OCI-M2 (cell line): ENCODE data around the gene DOK6.
"Not testable (repeated sequence)": the region's sequence is repeated elsewhere in the genome, so short reads cannot be mapped to it uniquely, and the experiment has no call there.

ENCODE experiments used
- DNase-seq: peaks from one replicate; lab custom pipeline; 2025; ENCODE audit not compliant: unreplicated experiment; lab: John Stamatoyannopoulos, UW

DOK6 gene

DNA sequence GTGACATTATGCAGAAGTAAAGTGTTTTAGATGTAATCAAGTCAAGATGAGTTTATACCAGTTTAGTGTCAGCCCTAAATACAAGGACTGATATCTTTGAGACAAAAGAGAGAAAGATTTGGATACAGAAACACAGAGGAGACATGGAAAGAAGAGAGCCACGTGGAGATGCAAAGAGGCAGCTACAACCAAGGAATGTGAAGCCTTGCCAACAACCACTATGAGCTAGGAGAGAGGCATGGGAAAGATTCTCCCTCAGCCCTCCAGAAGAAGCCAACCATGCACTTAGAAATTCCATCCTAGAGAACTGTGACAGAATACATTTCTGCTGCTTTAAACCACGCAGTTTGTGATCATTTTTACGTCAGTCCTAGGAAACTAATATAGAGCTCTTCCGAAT lies 217.2 kb downstream of the DOK6 start:
- no peak for DNase-seq

DNA sequence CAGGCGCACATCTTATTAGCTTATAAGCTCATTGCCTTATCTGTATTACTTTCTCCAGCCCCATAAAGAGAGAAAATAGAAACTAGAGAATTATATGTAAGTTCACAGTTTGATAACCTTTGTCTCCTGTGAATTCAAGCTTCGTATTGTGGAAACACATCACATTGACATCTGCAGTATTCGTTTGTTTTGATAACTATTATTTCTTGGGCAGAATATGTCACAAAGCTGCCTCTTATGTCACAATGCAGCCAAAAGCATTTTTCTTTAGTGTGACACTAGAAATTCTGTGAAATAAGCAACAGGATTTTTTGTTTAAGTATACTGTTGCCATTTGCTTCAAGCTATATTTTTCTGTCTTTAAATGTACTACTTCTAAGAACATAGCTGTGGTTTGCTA lies 221.5 kb downstream of the DOK6 start:
- DNase-seq, result no peak

DNA sequence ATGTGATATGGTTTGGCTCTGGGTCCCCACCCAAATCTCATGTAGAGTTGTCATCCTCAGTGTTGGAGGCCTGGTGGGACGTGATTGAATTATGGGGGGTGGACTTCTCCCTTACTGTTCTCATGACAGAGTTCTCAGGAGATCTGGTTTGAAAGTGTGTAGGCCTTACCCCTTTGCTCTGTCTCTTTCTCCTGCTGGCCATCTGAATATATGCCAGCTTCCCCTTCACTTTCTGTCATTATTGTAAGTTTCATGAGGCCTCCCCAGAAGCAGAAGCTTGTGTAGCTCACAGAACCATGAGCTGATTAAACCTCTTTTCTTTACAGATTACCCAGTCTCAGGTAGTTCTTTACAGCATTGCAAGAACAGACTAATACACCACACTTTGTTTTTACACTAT lies 222.3 kb downstream of the DOK6 start:
- no peak for DNase-seq

- no peak for DNase-seq
Measured at GRCh38 chr18:69626171-69626570, 225.5 kb downstream of the DOK6 start.

DNA sequence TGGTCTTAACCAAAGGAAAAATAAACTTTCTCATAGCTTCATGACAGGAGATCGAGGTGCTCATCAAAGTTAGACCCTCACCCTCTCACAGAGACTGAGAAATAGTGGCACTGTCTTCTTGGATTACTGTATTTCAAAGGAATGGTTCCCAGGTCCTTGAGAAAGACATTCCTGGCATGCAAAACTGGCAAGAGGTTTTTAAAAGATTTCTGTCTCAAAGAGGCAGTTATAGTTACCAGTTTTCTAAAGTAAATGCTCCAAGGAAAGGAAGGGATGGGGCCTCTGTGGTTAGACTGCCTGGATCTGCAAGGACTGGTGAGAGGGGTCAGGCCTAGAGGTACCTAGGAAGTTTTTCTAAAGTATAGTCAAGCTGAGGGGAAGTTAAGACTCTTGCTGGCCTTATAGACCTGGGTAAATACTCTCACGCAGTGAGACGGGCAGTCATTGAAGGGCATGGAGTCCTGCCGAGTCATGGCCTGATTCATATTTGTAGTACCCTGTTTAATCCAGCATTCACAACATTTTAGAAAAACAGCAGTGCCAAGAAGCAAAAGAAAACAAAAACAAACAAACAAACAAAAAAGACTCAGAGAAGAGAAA lies 226.1 kb downstream of the DOK6 start:
- DNase-seq, result no peak

DNA sequence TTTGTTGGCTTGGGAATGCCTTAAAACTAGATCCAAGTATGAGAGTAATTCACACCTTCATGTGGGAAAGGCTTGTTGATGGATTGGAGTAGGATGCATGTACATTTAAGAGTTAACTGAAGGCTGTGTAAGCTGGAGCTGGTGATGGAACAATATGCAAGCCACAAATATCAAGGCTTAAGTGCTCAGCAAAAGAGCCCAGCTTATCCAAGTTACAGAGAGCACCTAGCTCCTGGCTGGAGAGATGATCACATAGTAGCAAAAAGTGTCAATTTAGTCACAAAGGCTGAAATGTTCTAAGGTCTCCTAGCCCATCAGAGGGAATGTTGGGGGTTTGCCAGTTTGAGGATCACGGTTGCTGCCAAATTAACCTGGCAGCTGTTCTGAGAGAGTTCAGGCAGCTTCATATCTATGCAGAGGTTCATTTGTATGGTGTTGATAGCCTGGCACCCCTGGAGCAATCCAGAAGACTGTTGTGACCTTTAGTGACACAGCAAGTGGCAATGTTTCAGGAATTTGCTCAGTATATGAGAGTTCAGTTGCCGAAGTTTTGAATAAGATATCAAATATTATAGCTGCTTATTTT lies 228.2 kb downstream of the DOK6 start:
- no peak for DNase-seq

DNA sequence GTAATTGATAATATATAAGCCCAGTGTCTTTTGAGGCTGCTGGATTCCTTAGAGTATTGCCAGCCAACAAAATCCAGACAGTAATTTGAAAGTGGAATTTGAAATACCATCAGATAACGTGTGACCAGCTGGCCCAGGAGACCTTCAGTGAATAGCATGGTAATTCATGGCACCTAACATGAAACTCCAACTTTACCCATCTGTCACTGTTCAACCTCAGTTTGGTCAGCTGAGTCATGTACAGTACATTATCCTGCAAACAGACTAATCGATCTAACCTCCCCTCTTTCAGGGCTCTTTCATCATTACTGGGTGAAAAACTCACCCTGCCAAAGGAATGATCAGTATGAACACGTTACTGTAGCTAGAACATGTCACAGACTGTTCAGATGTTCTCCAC lies 230.6 kb downstream of the DOK6 start:
- DNase-seq, result no peak

GRCh38 chr18:69635482-69635881 lies 234.8 kb downstream of the DOK6 start:
- no peak for DNase-seq

- no peak for DNase-seq
Measured at GRCh38 chr18:69636529-69637301, 236.0 kb downstream of the DOK6 start.

- DNase-seq, result no peak
Measured at GRCh38 chr18:69638056-69638455, 237.4 kb downstream of the DOK6 start.

- no peak for DNase-seq
Measured at GRCh38 chr18:69647702-69648101, 247.0 kb downstream of the DOK6 start.

DNA sequence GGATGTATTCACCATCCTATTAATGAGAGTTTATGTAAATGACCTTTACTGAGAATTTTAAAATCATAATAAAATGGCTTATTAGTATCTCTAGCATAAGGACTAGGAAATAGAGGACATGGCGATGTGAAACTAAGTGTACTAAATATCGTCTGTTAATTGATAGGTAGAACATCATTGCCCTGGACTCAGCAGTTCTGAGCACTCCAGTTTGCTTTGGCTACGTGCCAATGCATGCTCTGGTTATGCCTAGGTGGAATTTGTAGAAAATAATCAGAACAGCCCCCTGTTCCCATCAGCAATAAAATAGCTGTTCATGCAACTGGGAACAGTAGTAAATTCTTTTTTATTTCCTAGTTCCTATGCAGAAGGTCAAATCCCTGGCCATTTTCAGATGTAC lies 247.8 kb downstream of the DOK6 start:
- no peak for DNase-seq

DNA sequence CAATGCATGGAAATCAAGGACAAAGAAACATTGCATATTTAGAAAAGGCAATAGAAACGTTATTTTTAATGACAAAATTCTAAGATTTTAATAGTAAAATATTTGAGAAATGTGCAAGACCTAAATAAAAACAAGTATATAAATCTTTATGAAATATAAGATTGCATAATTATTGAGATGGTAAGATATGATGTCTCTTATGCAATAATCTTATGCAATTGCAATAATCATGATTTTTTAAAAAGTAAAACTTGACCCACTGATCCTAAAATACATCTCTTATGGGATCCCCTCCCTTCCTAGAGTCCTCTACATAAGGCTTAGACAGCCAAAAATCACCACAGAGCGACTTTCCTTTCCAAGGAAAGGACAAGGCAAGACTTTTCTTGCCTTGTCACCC lies 249.0 kb downstream of the DOK6 start:
- no peak for DNase-seq

- no peak for DNase-seq
Measured at GRCh38 chr18:69651243-69651642, 250.6 kb downstream of the DOK6 start.

DNA sequence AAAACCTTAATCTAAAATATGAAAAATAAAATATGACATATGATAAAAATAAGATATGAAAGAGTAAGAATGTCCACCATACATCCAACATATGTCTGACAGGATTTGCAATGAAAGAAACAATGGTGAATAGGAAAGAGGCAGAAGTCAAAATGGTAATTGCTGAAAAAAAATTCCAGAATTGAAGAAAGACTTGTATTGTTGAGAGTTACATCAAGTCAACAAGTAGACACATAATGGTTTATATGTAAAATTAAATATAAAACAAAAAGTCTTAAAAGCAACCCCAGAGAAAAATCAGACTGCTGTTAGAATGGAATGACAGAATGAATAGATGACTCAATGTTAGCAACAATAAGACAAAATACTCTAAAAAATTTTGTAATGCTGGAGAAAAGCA lies 255.1 kb downstream of the DOK6 start:
- no peak for DNase-seq

GRCh38 chr18:69658103-69658502 lies 257.4 kb downstream of the DOK6 start:
- DNase-seq, result no peak

DNA sequence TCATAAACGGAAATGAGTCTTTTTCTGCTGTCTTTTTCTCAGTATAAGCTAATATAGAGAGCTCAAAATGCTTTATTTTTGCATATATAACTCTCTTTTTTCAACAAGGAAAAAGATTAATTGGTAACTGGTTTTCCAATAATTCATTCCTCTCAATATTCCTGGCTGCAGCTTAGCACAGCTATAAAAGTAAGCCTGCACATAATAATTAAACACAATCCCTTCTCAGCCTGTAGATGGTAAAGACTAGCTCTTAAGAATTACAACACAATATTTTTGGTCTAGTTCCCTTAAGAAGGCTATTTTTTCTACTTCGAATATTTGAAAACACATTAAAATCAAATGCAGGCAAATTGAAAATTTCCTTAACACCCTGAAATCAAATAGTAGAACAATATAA lies 258.0 kb downstream of the DOK6 start:
- DNase-seq, result no peak

GRCh38 chr18:69659142-69659651 lies 258.5 kb downstream of the DOK6 start:
- no peak for DNase-seq

DNA sequence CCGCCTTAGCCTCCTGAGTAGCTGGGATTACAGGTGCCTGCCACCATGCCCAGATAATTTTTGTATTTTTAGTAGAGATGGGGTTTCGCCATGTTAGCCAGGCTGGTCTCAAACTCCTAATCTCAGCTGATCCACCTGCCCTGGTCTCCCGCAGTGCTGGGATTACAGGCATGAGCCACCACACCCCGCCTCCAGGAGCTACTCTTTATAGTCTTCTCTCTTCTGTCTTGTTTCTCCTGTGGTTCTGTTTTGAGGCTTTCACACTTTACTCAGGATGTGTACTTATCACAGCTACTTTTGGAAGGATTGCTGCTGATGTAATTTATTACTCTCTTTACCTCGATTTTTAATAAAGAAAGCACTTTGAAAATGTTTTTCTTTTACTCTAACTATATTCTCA lies 261.4 kb downstream of the DOK6 start:
- not testable (repeated sequence) for DNase-seq

DNA sequence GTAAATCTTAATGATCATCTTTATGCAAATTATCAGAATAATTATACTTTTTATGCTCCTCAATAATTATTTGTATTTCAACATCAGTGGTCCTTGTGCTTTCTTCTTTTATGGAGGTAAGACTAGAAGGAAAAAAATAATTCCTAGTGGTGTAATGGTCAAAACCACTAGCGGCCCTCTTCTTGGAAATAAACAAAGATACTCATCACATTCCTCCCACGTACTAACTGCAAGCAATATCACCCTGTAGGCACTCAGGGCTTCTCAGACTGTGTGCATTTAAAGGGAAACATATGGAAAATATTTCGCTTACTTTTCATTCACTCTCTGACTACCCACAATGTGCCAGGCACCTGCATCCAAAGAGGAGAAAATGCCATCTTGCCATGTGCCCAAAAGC lies 263.7 kb downstream of the DOK6 start:
- DNase-seq, result no peak

- DNase-seq, result no peak
Measured at GRCh38 chr18:69674292-69674877, 273.7 kb downstream of the DOK6 start.

- no peak for DNase-seq
Measured at GRCh38 chr18:69674966-69675365, 274.3 kb downstream of the DOK6 start.
